PC-3 (cell line): ENCODE data around the gene LIN7B. TPM values are rescaled to one million over a fixed set of nuclear protein-coding genes. Genes with fewer than 3 reads are reported as not detected.

ENCODE experiments used
- ATAC-seq: fragments of 200-7000 bp; cut with Tn5 transposase; 2 replicates; pipeline ENCODE4 v1.9.1; 2020; ENCODE audit warnings: mild to moderate bottlenecking, moderate library complexity
- BruUV-seq: library from RNA; stranded (reverse); fragments of 400-500 nt; replicated peaks from 2 replicates; lab custom pipeline; 2021; lab: Mats Ljungman, UMichigan
- CTCF ChIA-PET: fragments of 300-600 bp; sonication (Branson Sonifier 250); formaldehyde crosslinking; loops from one replicate; lab custom pipeline; 2022; ENCODE audit warnings: antibody characterized with exemption; lab: Charles Lee
- POLR2A ChIA-PET: fragments of 300-600 bp; sonication (Branson Sonifier 250); formaldehyde crosslinking; loops from one replicate; lab custom pipeline; 2022; ENCODE audit warnings: antibody characterized with exemption; ENCODE audit not compliant: unreplicated experiment; lab: Charles Lee
- DNase-seq: peaks from one replicate; pipeline ENCODE4 v3.0.0-alpha.2; 2015
- H2AFZ ChIP-seq: fragments of 300-600 bp; sonication (generic); 2 replicates; pipeline ENCODE4 v1.6.0; 2016; ENCODE audit warnings: antibody characterized with exemption, low read length
- H3F3A ChIP-seq: fragments of 300-600 bp; sonication (generic); one replicate; pipeline ENCODE4 v1.6.0; 2017; ENCODE audit warnings: antibody characterized with exemption, low read length, control low read depth, mild to moderate bottlenecking; ENCODE audit not compliant: unreplicated experiment
- H3K27ac ChIP-seq: fragments of 300-600 bp; sonication (generic); 2 replicates; pipeline ENCODE4 v1.5.1; 2016; ENCODE audit warnings: mild to moderate bottlenecking, low read length
- H3K27me3 ChIP-seq: fragments of 300-600 bp; sonication (generic); 2 replicates; pipeline ENCODE4 v1.6.1; 2016; ENCODE audit warnings: low read length, mixed read lengths
- H3K36me3 ChIP-seq: fragments of 300-600 bp; sonication (generic); 2 replicates; pipeline ENCODE4 v1.6.1; 2016; ENCODE audit warnings: low read depth, mixed run types, low read length, mixed read lengths
- H3K4me1 ChIP-seq: fragments of 300-600 bp; sonication (generic); 2 replicates; pipeline ENCODE4 v1.5.1; 2016; ENCODE audit warnings: low read length; ENCODE audit not compliant: insufficient read depth
- H3K4me2 ChIP-seq: fragments of 300-600 bp; sonication (generic); 2 replicates; pipeline ENCODE4 v1.6.0; 2016; ENCODE audit warnings: low read length
- H3K4me3 ChIP-seq: fragments of 300-600 bp; sonication (generic); 2 replicates; pipeline ENCODE4 v1.5.1; 2016; ENCODE audit warnings: mild to moderate bottlenecking, low read length, mixed read lengths
- H3K79me2 ChIP-seq: fragments of 300-600 bp; sonication (generic); 2 replicates; pipeline ENCODE4 v1.6.1; 2017; ENCODE audit warnings: low read length, mixed read lengths
- H3K9ac ChIP-seq: fragments of 300-600 bp; sonication (generic); 2 replicates; pipeline ENCODE4 v1.6.0; 2016; ENCODE audit warnings: mild to moderate bottlenecking, low read length
- H3K9me2 ChIP-seq: fragments of 300-600 bp; sonication (generic); replicated peaks from 2 replicates; pipeline ENCODE4 v1.6.1; 2016; ENCODE audit warnings: mixed run types, low read length, mixed read lengths
- H3K9me3 ChIP-seq: fragments of 300-600 bp; sonication (generic); 2 replicates; pipeline ENCODE4 v1.6.1; 2016; ENCODE audit warnings: low read length, mixed read lengths
- H4K20me1 ChIP-seq: fragments of 300-600 bp; sonication (generic); 2 replicates; pipeline ENCODE4 v1.6.1; 2016; ENCODE audit warnings: low read length, mixed read lengths
- EZH2 ChIP-seq: fragments of 300-600 bp; sonication (generic); IDR thresholded peaks from one replicate; pipeline ENCODE4 v1.6.1; 2017; ENCODE audit warnings: antibody characterized with exemption, mild to moderate bottlenecking, low read length; ENCODE audit not compliant: unreplicated experiment
- EZH2phosphoT487 ChIP-seq: fragments of 300-600 bp; sonication (generic); IDR thresholded peaks from 2 replicates; pipeline ENCODE4 v1.6.1; 2018; ENCODE audit warnings: mild to moderate bottlenecking, antibody characterized with exemption, low read length, borderline replicate concordance
- intact Hi-C: fragments of 100-400 bp; cut with micrococcal nuclease; formaldehyde crosslinking; loops from 2 replicates; pipeline ENCODE4 v1.9.0; 2023
- total RNA-seq: library from RNA; depleted of rRNA; stranded (reverse); fragments of >200 nt; gene quantifications from 2 replicates; pipeline ENCODE4 v1.2.3, GENCODE V29; 2014; rRNA removed
- TF ChIP-seq, protein P1 (sequence below): fragments of 300-600 bp; sonication (generic); conservative IDR thresholded peaks from 2 replicates; pipeline ENCODE4 v1.5.1; 2017; ENCODE audit warnings: antibody characterized with exemption, low read depth, mild to moderate bottlenecking, low read length

Gene LIN7B
- total RNA-seq, 1 experiment from 2014 or later, result 11.6 TPM

GRCh38 chr19:49165865-49166301 is 51.7 kb downstream of the LIN7B start:
- Histone ChIP-seq H3K9me2 (no peaks in the 10 kb centered on the region), H3K79me2 (no peaks in the 10 kb centered on the region), H3K9me3 (no peaks in the 10 kb centered on the region), H3K36me3 (peaks cover 5% of the 10 kb centered on the region), H3K27me3 (no peaks in the 10 kb centered on the region), H4K20me1 (no peaks in the 10 kb centered on the region), H2AFZ (no peak overlapping the region), H3K4me1 (peaks cover 10% of the 10 kb centered on the region), H3K9ac (no peak overlapping the region), H3F3A (no peaks in the 10 kb centered on the region), H3K4me2 (no peak overlapping the region), H3K4me3 (no peak overlapping the region), H3K27ac (no peak overlapping the region)
- intact Hi-C loops, result loop anchor here (1.0 kb wide), 1 partner anchor 33 kb away; no protein-coding TSS in a partner anchor
- ATAC-seq (no peak), DNase-seq (no peak)
- CTCF ChIA-PET, result interaction anchor here (1.2 kb wide), 1 partner anchor 33 kb away, joined by 4 read pairs; no protein-coding TSS in a partner anchor
- no TSS peak for BruUV-seq
- POLR2A ChIA-PET, result no interaction called here
- TF ChIP-seq EZH2 (no peak), EZH2phosphoT487 (no peak)
- TF ChIP-seq, protein P1, sequence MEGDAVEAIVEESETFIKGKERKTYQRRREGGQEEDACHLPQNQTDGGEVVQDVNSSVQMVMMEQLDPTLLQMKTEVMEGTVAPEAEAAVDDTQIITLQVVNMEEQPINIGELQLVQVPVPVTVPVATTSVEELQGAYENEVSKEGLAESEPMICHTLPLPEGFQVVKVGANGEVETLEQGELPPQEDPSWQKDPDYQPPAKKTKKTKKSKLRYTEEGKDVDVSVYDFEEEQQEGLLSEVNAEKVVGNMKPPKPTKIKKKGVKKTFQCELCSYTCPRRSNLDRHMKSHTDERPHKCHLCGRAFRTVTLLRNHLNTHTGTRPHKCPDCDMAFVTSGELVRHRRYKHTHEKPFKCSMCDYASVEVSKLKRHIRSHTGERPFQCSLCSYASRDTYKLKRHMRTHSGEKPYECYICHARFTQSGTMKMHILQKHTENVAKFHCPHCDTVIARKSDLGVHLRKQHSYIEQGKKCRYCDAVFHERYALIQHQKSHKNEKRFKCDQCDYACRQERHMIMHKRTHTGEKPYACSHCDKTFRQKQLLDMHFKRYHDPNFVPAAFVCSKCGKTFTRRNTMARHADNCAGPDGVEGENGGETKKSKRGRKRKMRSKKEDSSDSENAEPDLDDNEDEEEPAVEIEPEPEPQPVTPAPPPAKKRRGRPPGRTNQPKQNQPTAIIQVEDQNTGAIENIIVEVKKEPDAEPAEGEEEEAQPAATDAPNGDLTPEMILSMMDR, result no peak

DNA sequence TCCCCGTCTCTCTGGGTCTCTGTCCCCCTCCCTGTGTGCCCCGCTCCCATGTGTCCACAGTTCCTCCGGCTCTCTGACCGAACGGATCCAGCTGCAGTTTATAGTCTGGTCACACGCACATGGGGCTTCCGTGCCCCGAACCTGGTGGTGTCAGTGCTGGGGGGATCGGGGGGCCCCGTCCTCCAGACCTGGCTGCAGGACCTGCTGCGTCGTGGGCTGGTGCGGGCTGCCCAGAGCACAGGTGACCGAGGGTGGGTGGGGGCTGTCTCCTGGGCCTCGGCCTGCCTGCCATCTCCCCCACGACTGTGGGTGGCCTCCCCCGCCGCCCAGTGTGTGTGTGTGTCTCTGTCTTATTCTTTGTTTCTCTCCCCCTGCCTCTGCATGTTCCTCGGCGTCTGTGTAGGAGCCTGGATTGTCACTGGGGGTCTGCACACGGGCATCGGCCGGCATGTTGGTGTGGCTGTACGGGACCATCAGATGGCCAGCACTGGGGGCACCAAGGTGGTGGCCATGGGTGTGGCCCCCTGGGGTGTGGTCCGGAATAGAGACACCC is 53.8 kb downstream of the LIN7B start:
- TF ChIP-seq EZH2 (no peak), EZH2phosphoT487 (no peak)
- TF ChIP-seq, protein P1, result no peak
- H2AFZ ChIP-seq, result no peak overlapping the region
- peaks cover 10% of the 10 kb centered on the region for H3K4me1 ChIP-seq
- POLR2A ChIA-PET, result no interaction called here
- ATAC-seq (no peak), DNase-seq (no peak)
- intact Hi-C loops, result no loop called here
- no peaks in the 10 kb centered on the region for H3K9me2 ChIP-seq
- no peaks in the 10 kb centered on the region for H3K27me3 ChIP-seq
- no peak overlapping the region for H3K4me2 ChIP-seq
- no TSS peak for BruUV-seq
- CTCF ChIA-PET, result no interaction called here
- no peaks in the 10 kb centered on the region for H4K20me1 ChIP-seq
- H3K79me2 ChIP-seq, result no peaks in the 10 kb centered on the region
- H3F3A ChIP-seq, result no peaks in the 10 kb centered on the region
- no peak overlapping the region for H3K9ac ChIP-seq
- H3K27ac ChIP-seq, result no peak overlapping the region
- peaks cover 18% of the 10 kb centered on the region for H3K36me3 ChIP-seq
- no peaks in the 10 kb centered on the region for H3K9me3 ChIP-seq
- H3K4me3 ChIP-seq, result no peak overlapping the region

Other genes starting within 250 kb of the LIN7B start
- 0.63 and 1.2 TPM in 2 replicates for gene PLEKHA4, start 245.8 kb upstream of the LIN7B start, total RNA-seq
- 78.0 and 105 TPM in 2 replicates for gene PPP1R15A, start 241.9 kb upstream of the LIN7B start, total RNA-seq
- not detected in 2 replicates for gene TULP2, start 215.6 kb upstream of the LIN7B start, total RNA-seq
- 137 and 138 TPM in 2 replicates for gene NUCB1, start 214.1 kb upstream of the LIN7B start, total RNA-seq
- gene DHDH, start 180.7 kb upstream of the LIN7B start, total RNA-seq, result 1.6 and 1.8 TPM in 2 replicates
- 43.0 and 44.8 TPM in 2 replicates for gene BAX, start 159.5 kb upstream of the LIN7B start, total RNA-seq
- 1,109 and 1,250 TPM in 2 replicates for gene FTL, start 149.1 kb upstream of the LIN7B start, total RNA-seq
- 38.6 and 54.0 TPM in 2 replicates for gene GYS1, start 121.1 kb upstream of the LIN7B start, total RNA-seq
- gene RUVBL2, start 120.5 kb upstream of the LIN7B start, total RNA-seq, result 291 and 421 TPM in 2 replicates
- not detected in 2 replicates for gene LHB, start 97.3 kb upstream of the LIN7B start, total RNA-seq
- not detected in 2 replicates for gene CGB3, start 90.0 kb upstream of the LIN7B start, total RNA-seq
- gene CGB2, start 82.5 kb upstream of the LIN7B start, total RNA-seq, result not detected in 2 replicates
- 0.95 TPM in 1 of 2 replicates, not detected in the other for gene CGB1, start 77.5 kb upstream of the LIN7B start, total RNA-seq
- 0.52 TPM in 1 of 2 replicates, not detected in the other for gene CGB5, start 70.5 kb upstream of the LIN7B start, total RNA-seq
- gene CGB8, start 65.3 kb upstream of the LIN7B start, total RNA-seq, result 1.2 and 2.2 TPM in 2 replicates
- 0.04 and 0.63 TPM in 2 replicates for gene CGB7, start 56.6 kb upstream of the LIN7B start, total RNA-seq
- 0.18 and 1.6 TPM in 2 replicates for gene NTF4, start 49.6 kb upstream of the LIN7B start, total RNA-seq
- gene KCNA7, start 41.7 kb upstream of the LIN7B start, total RNA-seq, result not detected in 2 replicates
- gene SNRNP70, start 28.9 kb upstream of the LIN7B start, total RNA-seq, result 367 and 485 TPM in 2 replicates
- gene C19orf73, start 4.8 kb downstream of the LIN7B start, total RNA-seq, result 0.15 TPM in 1 of 2 replicates, not detected in the other
- 56.3 and 59.0 TPM in 2 replicates for gene PPFIA3, start 5.2 kb downstream of the LIN7B start, total RNA-seq
- not detected in 2 replicates for gene HRC, start 41.0 kb downstream of the LIN7B start, total RNA-seq
- 30.0 and 40.4 TPM in 2 replicates for gene TRPM4, start 43.4 kb downstream of the LIN7B start, total RNA-seq
- gene SLC6A16, start 210.8 kb downstream of the LIN7B start, total RNA-seq, result not detected in 2 replicates
- not detected in 2 replicates for gene CD37, start 221.0 kb downstream of the LIN7B start, total RNA-seq
- gene TEAD2, start 248.0 kb downstream of the LIN7B start, total RNA-seq, result 56.2 and 72.2 TPM in 2 replicates
- gene DKKL1, start 249.5 kb downstream of the LIN7B start, total RNA-seq, result 2.4 and 4.2 TPM in 2 replicates